ENCODE measurements around the gene UPK3BL1. TPM values are rescaled to one million over a fixed set of nuclear protein-coding genes. Genes with fewer than 3 reads are reported as not detected.

The UPK3BL1 gene
- total and polyA plus RNA-seq, 2 experiments from 2014 or later = 31.7 to 32.2 TPM

Small RNAs within 50 kb of the gene (small RNA-seq; reads per million reads assigned to genes)
- not detected for gene AC105052.3
- not detected for gene UPK3BL1

Other genes with a start within 250 kb of the UPK3BL1 start
- 32.0 and 33.8 TPM in 2 replicates for gene PRKRIP1, start 246.4 kb downstream of the UPK3BL1 start, total RNA-seq
- gene PRKRIP1, start 246.4 kb downstream of the UPK3BL1 start, polyA plus RNA-seq = 44.6 and 61.6 TPM in 2 replicates
- 25.9 and 33.6 TPM in 2 replicates for gene ORAI2, start 209.2 kb downstream of the UPK3BL1 start, total RNA-seq
- 32.3 and 41.9 TPM in 2 replicates for gene ORAI2, start 209.2 kb downstream of the UPK3BL1 start, polyA plus RNA-seq
- 10.1 and 13.3 TPM in 2 replicates for gene ALKBH4, start 177.9 kb downstream of the UPK3BL1 start, total RNA-seq
- gene ALKBH4, start 177.9 kb downstream of the UPK3BL1 start, polyA plus RNA-seq = 15.8 TPM in 2 replicates
- gene LRWD1, start 177.8 kb downstream of the UPK3BL1 start, total RNA-seq = 16.0 and 19.0 TPM in 2 replicates
- 17.8 and 18.3 TPM in 2 replicates for gene LRWD1, start 177.8 kb downstream of the UPK3BL1 start, polyA plus RNA-seq
- 16.3 and 22.4 TPM in 2 replicates for gene POLR2J, start 163.9 kb downstream of the UPK3BL1 start, total RNA-seq
- 77.4 and 83.2 TPM in 2 replicates for gene POLR2J, start 163.9 kb downstream of the UPK3BL1 start, polyA plus RNA-seq
- gene RASA4B, start 125.0 kb downstream of the UPK3BL1 start, total RNA-seq = 0.52 and 3.2 TPM in 2 replicates
- gene RASA4B, start 125.0 kb downstream of the UPK3BL1 start, polyA plus RNA-seq = 7.3 and 9.3 TPM in 2 replicates
- gene UPK3BL2, start 99.1 kb downstream of the UPK3BL1 start, total RNA-seq = 0.48 and 1.8 TPM in 2 replicates
- gene UPK3BL2, start 99.1 kb downstream of the UPK3BL1 start, polyA plus RNA-seq = 9.6 and 13.6 TPM in 2 replicates
- not detected in 2 replicates for gene SPDYE2, start 91.6 kb downstream of the UPK3BL1 start, total RNA-seq
- 2.4 and 3.7 TPM in 2 replicates for gene SPDYE2, start 91.6 kb downstream of the UPK3BL1 start, polyA plus RNA-seq
- gene POLR2J3, start 70.2 kb downstream of the UPK3BL1 start, total RNA-seq = 4.7 and 6.4 TPM in 2 replicates
- gene POLR2J3, start 70.2 kb downstream of the UPK3BL1 start, polyA plus RNA-seq = 53.8 and 70.3 TPM in 2 replicates
- 10.5 and 13.6 TPM in 2 replicates for gene RASA4, start 26.0 kb downstream of the UPK3BL1 start, total RNA-seq
- 13.7 and 16.2 TPM in 2 replicates for gene RASA4, start 26.0 kb downstream of the UPK3BL1 start, polyA plus RNA-seq
- not detected in 2 replicates for gene SPDYE2B, start 7.5 kb upstream of the UPK3BL1 start, total RNA-seq
- gene SPDYE2B, start 7.5 kb upstream of the UPK3BL1 start, polyA plus RNA-seq = not detected in 2 replicates
- 1.6 TPM in 2 replicates for gene POLR2J2, start 28.9 kb upstream of the UPK3BL1 start, total RNA-seq
- 3.5 and 8.7 TPM in 2 replicates for gene POLR2J2, start 28.9 kb upstream of the UPK3BL1 start, polyA plus RNA-seq
- 9.2 and 16.0 TPM in 2 replicates for gene FAM185A, start 106.2 kb upstream of the UPK3BL1 start, total RNA-seq
- gene FAM185A, start 106.2 kb upstream of the UPK3BL1 start, polyA plus RNA-seq = 4.8 and 6.3 TPM in 2 replicates

All from hepatocyte (in vitro differentiated cells).